ENCODE data around the gene SLC1A2. TPM values are rescaled to one million over a fixed set of nuclear protein-coding genes. Genes with fewer than 3 reads are reported as not detected.

The SLC1A2 gene
- total RNA-seq, 2 donors from 2014 or later = 0.54 to 0.78 TPM

GRCh38 chr11:35346472-35347156 is 72.7 kb downstream of the SLC1A2 start:
- Histone ChIP-seq H3K4me1 (ENCODE audit: control insufficient read depth in 1 of 2, low read depth in 2 of 2) (peaks cover 0 to 21% of the 10 kb centered on the region in 2 donors), H3K27ac (no peak overlapping the region), H3K27me3 (replicated peaks; ENCODE audit: insufficient read depth) (no peaks in the 10 kb centered on the region), H3K36me3 (no peaks in the 10 kb centered on the region), H3K9me3 (no peaks in the 10 kb centered on the region), H3K4me3 (no peak overlapping the region)
- TF ChIP-seq, protein P1, sequence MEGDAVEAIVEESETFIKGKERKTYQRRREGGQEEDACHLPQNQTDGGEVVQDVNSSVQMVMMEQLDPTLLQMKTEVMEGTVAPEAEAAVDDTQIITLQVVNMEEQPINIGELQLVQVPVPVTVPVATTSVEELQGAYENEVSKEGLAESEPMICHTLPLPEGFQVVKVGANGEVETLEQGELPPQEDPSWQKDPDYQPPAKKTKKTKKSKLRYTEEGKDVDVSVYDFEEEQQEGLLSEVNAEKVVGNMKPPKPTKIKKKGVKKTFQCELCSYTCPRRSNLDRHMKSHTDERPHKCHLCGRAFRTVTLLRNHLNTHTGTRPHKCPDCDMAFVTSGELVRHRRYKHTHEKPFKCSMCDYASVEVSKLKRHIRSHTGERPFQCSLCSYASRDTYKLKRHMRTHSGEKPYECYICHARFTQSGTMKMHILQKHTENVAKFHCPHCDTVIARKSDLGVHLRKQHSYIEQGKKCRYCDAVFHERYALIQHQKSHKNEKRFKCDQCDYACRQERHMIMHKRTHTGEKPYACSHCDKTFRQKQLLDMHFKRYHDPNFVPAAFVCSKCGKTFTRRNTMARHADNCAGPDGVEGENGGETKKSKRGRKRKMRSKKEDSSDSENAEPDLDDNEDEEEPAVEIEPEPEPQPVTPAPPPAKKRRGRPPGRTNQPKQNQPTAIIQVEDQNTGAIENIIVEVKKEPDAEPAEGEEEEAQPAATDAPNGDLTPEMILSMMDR (IDR thresholded peaks at IDR 0.05) = no peak
- DNase-seq (ENCODE audit: low spot score) (no peak), ATAC-seq (ENCODE audit: insufficient number of reproducible peaks, low FRiP score, low read depth) (no peak)

GRCh38 chr11:35344681-35345574 is 74.4 kb downstream of the SLC1A2 start:
- ATAC-seq (ENCODE audit: insufficient number of reproducible peaks, low FRiP score, low read depth) = no peak
- H3K27ac ChIP-seq = no peak overlapping the region
- peaks cover 0 to 21% of the 10 kb centered on the region in 2 donors for H3K4me1 ChIP-seq (ENCODE audit: control insufficient read depth in 1 of 2, low read depth in 2 of 2)
- no peak for DNase-seq (ENCODE audit: low spot score)
- no peaks in the 10 kb centered on the region for H3K9me3 ChIP-seq
- H3K4me3 ChIP-seq = no peak overlapping the region
- no peaks in the 10 kb centered on the region for H3K27me3 ChIP-seq (replicated peaks; ENCODE audit: insufficient read depth)
- H3K36me3 ChIP-seq = no peaks in the 10 kb centered on the region
- TF ChIP-seq, protein P1 (IDR thresholded peaks at IDR 0.05) = no peak

- no peak for DNase-seq (ENCODE audit: low spot score)
- no peaks in the 10 kb centered on the region for H3K9me3 ChIP-seq
- H3K27me3 ChIP-seq (replicated peaks; ENCODE audit: insufficient read depth) = no peaks in the 10 kb centered on the region
- TF ChIP-seq, protein P1 (IDR thresholded peaks at IDR 0.05) = no peak
- no peaks in the 10 kb centered on the region for H3K36me3 ChIP-seq
- H3K4me1 ChIP-seq (ENCODE audit: control insufficient read depth in 1 of 2, low read depth in 2 of 2) = peaks cover 0 to 19% of the 10 kb centered on the region in 2 donors
- H3K27ac ChIP-seq = no peak overlapping the region
- ATAC-seq (ENCODE audit: insufficient number of reproducible peaks, low FRiP score, low read depth) = no peak
- no peak overlapping the region for H3K4me3 ChIP-seq
Observed at GRCh38 chr11:35343033-35343598, 76.2 kb downstream of the SLC1A2 start.

- H3K27ac ChIP-seq = no peak overlapping the region
- TF ChIP-seq, protein P1 (IDR thresholded peaks at IDR 0.05) = no peak
- ATAC-seq (ENCODE audit: insufficient number of reproducible peaks, low FRiP score, low read depth) (no peak), DNase-seq (ENCODE audit: low spot score) (no peak)
- no peaks in the 10 kb centered on the region for H3K36me3 ChIP-seq
- no peaks in the 10 kb centered on the region for H3K9me3 ChIP-seq
- H3K4me3 ChIP-seq = no peak overlapping the region
- H3K27me3 ChIP-seq (replicated peaks; ENCODE audit: insufficient read depth) = no peaks in the 10 kb centered on the region
- H3K4me1 ChIP-seq (ENCODE audit: control insufficient read depth in 1 of 2, low read depth in 2 of 2) = peaks cover 4 to 20% of the 10 kb centered on the region in 2 donors
Observed at GRCh38 chr11:35340715-35341114, 78.6 kb downstream of the SLC1A2 start.

GRCh38 chr11:35340071-35340470 is 79.3 kb downstream of the SLC1A2 start:
- DNase-seq (ENCODE audit: low spot score) = no peak
- no peak for ATAC-seq (ENCODE audit: insufficient number of reproducible peaks, low FRiP score, low read depth)
- peaks cover 4 to 16% of the 10 kb centered on the region in 2 donors for H3K4me1 ChIP-seq (ENCODE audit: control insufficient read depth in 1 of 2, low read depth in 2 of 2)
- no peaks in the 10 kb centered on the region for H3K27me3 ChIP-seq (replicated peaks; ENCODE audit: insufficient read depth)
- no peaks in the 10 kb centered on the region for H3K9me3 ChIP-seq
- TF ChIP-seq, protein P1 (IDR thresholded peaks at IDR 0.05) = no peak
- H3K27ac ChIP-seq = no peak overlapping the region
- H3K36me3 ChIP-seq = no peaks in the 10 kb centered on the region
- H3K4me3 ChIP-seq = no peak overlapping the region
